ENCODE data around the gene GLRX3. TPM values are rescaled to one million over a fixed set of nuclear protein-coding genes. Genes with fewer than 3 reads are reported as not detected.

The GLRX3 gene
- polyA plus RNA-seq, 1 of the 3 experiments (the other 2 are of a cell fraction), result 93.8 TPM

DNA sequence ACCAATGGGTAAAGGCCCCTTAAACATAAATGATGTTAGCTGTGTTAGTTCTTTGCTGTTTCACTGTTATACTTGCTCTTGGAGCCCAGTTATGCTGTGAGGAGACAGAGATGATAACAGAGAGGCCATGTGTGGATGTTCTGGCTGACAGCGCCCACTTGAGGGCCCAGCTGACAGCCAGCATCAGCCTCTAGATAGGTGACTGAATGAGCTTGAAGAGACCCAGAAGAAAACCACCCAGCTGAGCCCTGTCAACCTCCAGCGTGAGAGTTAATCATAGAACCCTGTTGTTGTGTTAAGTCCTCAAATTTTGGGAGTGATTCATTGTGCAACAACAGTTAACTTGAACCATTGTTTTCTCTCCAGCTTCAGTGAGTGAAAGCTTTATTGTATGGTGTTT, 91.7 kb downstream of the GLRX3 start:
- Histone ChIP-seq H3K9ac (no peak overlapping the region), H2AFZ (ENCODE audit: low read depth) (no peak overlapping the region), H4K20me1 (ENCODE audit: insufficient read depth) (no peaks in the 10 kb centered on the region), H3K4me1 (ENCODE audit: control insufficient read depth in 1 of 2, insufficient read depth in 2 of 2, low read depth in 1 of 2, low read length in 1 of 2) (no peaks in the 10 kb centered on the region), H3K9me2 (no peaks in the 10 kb centered on the region), H3K4me3 (ENCODE audit: low read depth in 2 of 2, low read length in 1 of 2) (no peak overlapping the region), H3K9me3 (no peaks in the 10 kb centered on the region), H3K36me3 (replicated peaks in 1 of 2; ENCODE audit: control insufficient read depth in 1 of 2, insufficient read depth in 2 of 2, low read length in 1 of 2) (no peaks in the 10 kb centered on the region), H3K27me3 (ENCODE audit: insufficient read depth) (no peaks in the 10 kb centered on the region), H3F3A (replicated peaks; ENCODE audit: insufficient read depth) (no peaks in the 10 kb centered on the region), H3K4me2 (no peak overlapping the region), H3K79me2 (ENCODE audit: insufficient read depth) (no peaks in the 10 kb centered on the region), H3K27ac (ENCODE audit: low read depth in 2 of 2, low read length in 1 of 2) (no peak overlapping the region)
- WGBS (ENCODE audit: low lambda C conversion rate), result 21% methylated on average over 2 of the region's 2 CpGs
- no peak for DNase-seq
- ChIA-PET POLR2A (no interaction called here), CTCF (no interaction called here)
- no peak for TF ChIP-seq TCF12 (IDR thresholded peaks at IDR 0.05)
- TF ChIP-seq MXI1 (IDR thresholded peaks at IDR 0.05; ENCODE audit: low read depth, low read length), result no peak
- TF ChIP-seq GABPA (IDR thresholded peaks at IDR 0.05; ENCODE audit: low read depth), result no peak
- no peak for TF ChIP-seq NRF1 (IDR thresholded peaks at IDR 0.05; ENCODE audit: low read depth, low read length)
- no peak for TF ChIP-seq RAD21 (IDR thresholded peaks at IDR 0.05; ENCODE audit: low read length)
- TF ChIP-seq MEF2A (IDR thresholded peaks at IDR 0.05; ENCODE audit: borderline replicate concordance, low read depth), result no peak
- no peak for TF ChIP-seq TAF1 (IDR thresholded peaks at IDR 0.05; ENCODE audit: borderline replicate concordance, low read depth, low read length)
- TF ChIP-seq, protein P1, sequence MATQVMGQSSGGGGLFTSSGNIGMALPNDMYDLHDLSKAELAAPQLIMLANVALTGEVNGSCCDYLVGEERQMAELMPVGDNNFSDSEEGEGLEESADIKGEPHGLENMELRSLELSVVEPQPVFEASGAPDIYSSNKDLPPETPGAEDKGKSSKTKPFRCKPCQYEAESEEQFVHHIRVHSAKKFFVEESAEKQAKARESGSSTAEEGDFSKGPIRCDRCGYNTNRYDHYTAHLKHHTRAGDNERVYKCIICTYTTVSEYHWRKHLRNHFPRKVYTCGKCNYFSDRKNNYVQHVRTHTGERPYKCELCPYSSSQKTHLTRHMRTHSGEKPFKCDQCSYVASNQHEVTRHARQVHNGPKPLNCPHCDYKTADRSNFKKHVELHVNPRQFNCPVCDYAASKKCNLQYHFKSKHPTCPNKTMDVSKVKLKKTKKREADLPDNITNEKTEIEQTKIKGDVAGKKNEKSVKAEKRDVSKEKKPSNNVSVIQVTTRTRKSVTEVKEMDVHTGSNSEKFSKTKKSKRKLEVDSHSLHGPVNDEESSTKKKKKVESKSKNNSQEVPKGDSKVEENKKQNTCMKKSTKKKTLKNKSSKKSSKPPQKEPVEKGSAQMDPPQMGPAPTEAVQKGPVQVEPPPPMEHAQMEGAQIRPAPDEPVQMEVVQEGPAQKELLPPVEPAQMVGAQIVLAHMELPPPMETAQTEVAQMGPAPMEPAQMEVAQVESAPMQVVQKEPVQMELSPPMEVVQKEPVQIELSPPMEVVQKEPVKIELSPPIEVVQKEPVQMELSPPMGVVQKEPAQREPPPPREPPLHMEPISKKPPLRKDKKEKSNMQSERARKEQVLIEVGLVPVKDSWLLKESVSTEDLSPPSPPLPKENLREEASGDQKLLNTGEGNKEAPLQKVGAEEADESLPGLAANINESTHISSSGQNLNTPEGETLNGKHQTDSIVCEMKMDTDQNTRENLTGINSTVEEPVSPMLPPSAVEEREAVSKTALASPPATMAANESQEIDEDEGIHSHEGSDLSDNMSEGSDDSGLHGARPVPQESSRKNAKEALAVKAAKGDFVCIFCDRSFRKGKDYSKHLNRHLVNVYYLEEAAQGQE (IDR thresholded peaks at IDR 0.05; ENCODE audit: low read depth, low read length), result no peak
- TF ChIP-seq, protein P2, sequence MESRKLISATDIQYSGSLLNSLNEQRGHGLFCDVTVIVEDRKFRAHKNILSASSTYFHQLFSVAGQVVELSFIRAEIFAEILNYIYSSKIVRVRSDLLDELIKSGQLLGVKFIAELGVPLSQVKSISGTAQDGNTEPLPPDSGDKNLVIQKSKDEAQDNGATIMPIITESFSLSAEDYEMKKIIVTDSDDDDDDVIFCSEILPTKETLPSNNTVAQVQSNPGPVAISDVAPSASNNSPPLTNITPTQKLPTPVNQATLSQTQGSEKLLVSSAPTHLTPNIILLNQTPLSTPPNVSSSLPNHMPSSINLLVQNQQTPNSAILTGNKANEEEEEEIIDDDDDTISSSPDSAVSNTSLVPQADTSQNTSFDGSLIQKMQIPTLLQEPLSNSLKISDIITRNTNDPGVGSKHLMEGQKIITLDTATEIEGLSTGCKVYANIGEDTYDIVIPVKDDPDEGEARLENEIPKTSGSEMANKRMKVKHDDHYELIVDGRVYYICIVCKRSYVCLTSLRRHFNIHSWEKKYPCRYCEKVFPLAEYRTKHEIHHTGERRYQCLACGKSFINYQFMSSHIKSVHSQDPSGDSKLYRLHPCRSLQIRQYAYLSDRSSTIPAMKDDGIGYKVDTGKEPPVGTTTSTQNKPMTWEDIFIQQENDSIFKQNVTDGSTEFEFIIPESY (IDR thresholded peaks at IDR 0.05; ENCODE audit: borderline replicate concordance, low read depth), result no peak
- TF ChIP-seq RFX5 (IDR thresholded peaks at IDR 0.05; ENCODE audit: low read length), result no peak
- no peak for TF ChIP-seq SMC3 (IDR thresholded peaks at IDR 0.05; ENCODE audit: low read depth, low read length)

Other genes starting within 250 kb of the GLRX3 start
- gene EBF3, start 172.1 kb upstream of the GLRX3 start, polyA plus RNA-seq (2012; rRNA removed), result not detected in 2 replicates
- gene C10orf143, start 25.6 kb upstream of the GLRX3 start, polyA plus RNA-seq (2012; rRNA removed), result 1.4 and 2.2 TPM in 2 replicates